ENCODE data around the gene KDM2A.

DNA sequence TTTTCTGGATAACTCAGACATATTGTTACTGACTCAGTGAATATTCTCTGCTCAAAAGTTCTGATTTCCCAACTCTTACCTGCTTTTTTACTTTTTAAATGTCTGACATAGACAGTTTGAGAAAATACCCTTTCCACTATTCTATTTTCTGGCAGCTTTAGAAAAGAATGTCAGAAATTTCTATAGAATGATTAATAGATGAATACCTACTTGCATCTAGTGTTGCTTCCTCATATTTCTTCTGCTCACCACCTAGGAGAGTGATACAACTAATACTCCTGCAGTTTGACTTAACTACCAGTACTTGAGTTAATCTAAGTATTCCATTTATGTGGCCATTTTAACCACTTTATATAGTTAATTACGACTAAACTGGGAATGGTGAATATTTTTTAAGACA, 55.2 kb downstream of the KDM2A start:
- TF ChIP-seq POLR2A (IDR thresholded peaks at IDR 0.05) = no peak
- TF ChIP-seq, protein P1, sequence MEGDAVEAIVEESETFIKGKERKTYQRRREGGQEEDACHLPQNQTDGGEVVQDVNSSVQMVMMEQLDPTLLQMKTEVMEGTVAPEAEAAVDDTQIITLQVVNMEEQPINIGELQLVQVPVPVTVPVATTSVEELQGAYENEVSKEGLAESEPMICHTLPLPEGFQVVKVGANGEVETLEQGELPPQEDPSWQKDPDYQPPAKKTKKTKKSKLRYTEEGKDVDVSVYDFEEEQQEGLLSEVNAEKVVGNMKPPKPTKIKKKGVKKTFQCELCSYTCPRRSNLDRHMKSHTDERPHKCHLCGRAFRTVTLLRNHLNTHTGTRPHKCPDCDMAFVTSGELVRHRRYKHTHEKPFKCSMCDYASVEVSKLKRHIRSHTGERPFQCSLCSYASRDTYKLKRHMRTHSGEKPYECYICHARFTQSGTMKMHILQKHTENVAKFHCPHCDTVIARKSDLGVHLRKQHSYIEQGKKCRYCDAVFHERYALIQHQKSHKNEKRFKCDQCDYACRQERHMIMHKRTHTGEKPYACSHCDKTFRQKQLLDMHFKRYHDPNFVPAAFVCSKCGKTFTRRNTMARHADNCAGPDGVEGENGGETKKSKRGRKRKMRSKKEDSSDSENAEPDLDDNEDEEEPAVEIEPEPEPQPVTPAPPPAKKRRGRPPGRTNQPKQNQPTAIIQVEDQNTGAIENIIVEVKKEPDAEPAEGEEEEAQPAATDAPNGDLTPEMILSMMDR (IDR thresholded peaks at IDR 0.05) = no peak

Measured in uterus (tissue), 2 donors.